H9 (cell line): ENCODE measurements around the gene CSTA. TPM values are rescaled to one million over a fixed set of nuclear protein-coding genes. Genes with fewer than 3 reads are reported as not detected.

Experiments used
- DNase-seq: peaks from one replicate; pipeline ENCODE4 v3.0.0-alpha.2; 2017
- H2AFZ ChIP-seq: one replicate; pipeline ENCODE4 v1.6.1; 2013; ENCODE audit warnings: mild to moderate bottlenecking, low read length, control low read depth, moderate library complexity
- H2AK5ac ChIP-seq: 2 replicates; pipeline ENCODE4 v1.6.1; 2013; ENCODE audit warnings: low read length, control low read depth, mixed read lengths; ENCODE audit not compliant: insufficient read length
- H2BK120ac ChIP-seq: one replicate; pipeline ENCODE4 v1.6.1; 2013; ENCODE audit warnings: low read depth, mild to moderate bottlenecking, low read length, control low read depth, inconsistent platforms; ENCODE audit not compliant: poor library complexity, severe bottlenecking
- H2BK12ac ChIP-seq: 2 replicates; pipeline ENCODE4 v1.6.1; 2013; ENCODE audit warnings: low read length, control low read depth, mixed read lengths, low read depth; ENCODE audit not compliant: insufficient read length
- H2BK15ac ChIP-seq: 2 replicates; pipeline ENCODE4 v1.6.1; 2013; ENCODE audit warnings: low read depth, low read length, control low read depth
- H2BK20ac ChIP-seq: one replicate; pipeline ENCODE4 v1.6.1; 2013; ENCODE audit warnings: low read depth, mild to moderate bottlenecking, low read length, control low read depth, inconsistent platforms; ENCODE audit not compliant: poor library complexity, severe bottlenecking
- H2BK5ac ChIP-seq: 2 replicates; pipeline ENCODE4 v1.6.1; 2013; ENCODE audit warnings: low read length, control low read depth, mixed read lengths; ENCODE audit not compliant: insufficient read length
- H3K14ac ChIP-seq: 2 replicates; pipeline ENCODE4 v1.6.1; 2013; ENCODE audit warnings: low read length, control low read depth; ENCODE audit not compliant: insufficient read depth
- H3K18ac ChIP-seq: 2 replicates; pipeline ENCODE4 v1.6.1; 2013; ENCODE audit warnings: low read depth, mild to moderate bottlenecking, mixed read lengths, low read length, control low read depth; ENCODE audit not compliant: insufficient read length
- H3K23ac ChIP-seq: 2 replicates; pipeline ENCODE4 v1.6.1; 2013; ENCODE audit warnings: low read length, control low read depth, mixed read lengths, low read depth; ENCODE audit not compliant: insufficient read length
- H3K23me2 ChIP-seq: 2 replicates; pipeline ENCODE4 v1.6.1; 2013; ENCODE audit warnings: low read depth, mild to moderate bottlenecking, mixed read lengths, low read length, control low read depth; ENCODE audit not compliant: insufficient read length, poor library complexity, severe bottlenecking
- H3K27ac ChIP-seq: 2 replicates; pipeline ENCODE4 v1.5.1; 2013; ENCODE audit warnings: low read length, control low read depth, mixed read lengths, low read depth; ENCODE audit not compliant: insufficient read length
- H3K27me3 ChIP-seq: 2 replicates; pipeline ENCODE4 v1.6.1; 2013; ENCODE audit warnings: low read length, control low read depth, inconsistent platforms; ENCODE audit not compliant: insufficient read depth
- H3K4ac ChIP-seq: 2 replicates; pipeline ENCODE4 v1.6.1; 2013; ENCODE audit warnings: low read depth, mild to moderate bottlenecking, control low read depth, inconsistent platforms, low read length, moderate library complexity
- H3K4me1 ChIP-seq: 2 replicates; pipeline ENCODE4 v1.6.1; 2013; ENCODE audit warnings: low read length, control low read depth, inconsistent platforms; ENCODE audit not compliant: insufficient read depth
- H3K4me2 ChIP-seq: 2 replicates; pipeline ENCODE4 v1.6.1; 2013; ENCODE audit warnings: low read length, control low read depth, mixed read lengths; ENCODE audit not compliant: insufficient read length, insufficient read depth
- H3K56ac ChIP-seq: 2 replicates; pipeline ENCODE4 v1.6.1; 2013; ENCODE audit warnings: low read depth, mild to moderate bottlenecking, mixed read lengths, low read length, control low read depth; ENCODE audit not compliant: insufficient read length
- H3K79me1 ChIP-seq: 2 replicates; pipeline ENCODE4 v1.6.1; 2013; ENCODE audit warnings: low read depth, mild to moderate bottlenecking, moderate library complexity, low read length, control low read depth, inconsistent platforms; ENCODE audit not compliant: insufficient read depth, poor library complexity, severe bottlenecking
- H3K79me2 ChIP-seq: 2 replicates; pipeline ENCODE4 v1.6.1; 2013; ENCODE audit warnings: low read length, control low read depth, inconsistent platforms; ENCODE audit not compliant: insufficient read depth
- H3K9ac ChIP-seq: 2 replicates; pipeline ENCODE4 v1.6.1; 2013; ENCODE audit warnings: low read length, control low read depth, mixed read lengths; ENCODE audit not compliant: insufficient read length; ENCODE audit errors: extremely low read depth
- H3K9me3 ChIP-seq: one replicate; pipeline ENCODE4 v1.6.1; 2013; ENCODE audit warnings: low read depth, low read length, inconsistent platforms; ENCODE audit not compliant: control insufficient read depth
- H3T11ph ChIP-seq: one replicate; pipeline ENCODE4 v1.6.1; 2013; ENCODE audit warnings: mild to moderate bottlenecking, low read length, control low read depth, inconsistent platforms
- H4K20me1 ChIP-seq: one replicate; pipeline ENCODE4 v1.6.1; 2013; ENCODE audit not compliant: control insufficient read depth, insufficient read length, insufficient read depth
- H4K5ac ChIP-seq: 2 replicates; pipeline ENCODE4 v1.6.1; 2013; ENCODE audit warnings: low read depth, mild to moderate bottlenecking, mixed read lengths, low read length, control low read depth; ENCODE audit not compliant: insufficient read length
- H4K8ac ChIP-seq: replicated peaks from 2 replicates; pipeline ENCODE4 v1.6.1; 2013; ENCODE audit warnings: low read length, control low read depth, mixed read lengths, low read depth; ENCODE audit not compliant: insufficient read length
- H4K91ac ChIP-seq: 2 replicates; pipeline ENCODE4 v1.6.1; 2013; ENCODE audit warnings: low read depth, mild to moderate bottlenecking, moderate library complexity, mixed read lengths, low read length, control low read depth; ENCODE audit not compliant: insufficient read length
- H3K27ac Mint-ChIP-seq, 3 experiments: 2 replicates in 2 of 3; 3 replicates in 1 of 3; pipeline ENCODE4 v1.8.0; 2020 to 2021; ENCODE audit warnings: mixed read lengths in 3 of 3, mild to moderate bottlenecking in 1 of 3, moderate library complexity in 1 of 3
- H3K27me3 Mint-ChIP-seq: 2 replicates; pipeline ENCODE4 v1.8.0; 2021; ENCODE audit warnings: low read depth, mild to moderate bottlenecking, moderate library complexity, mixed read lengths
- H3K36me3 Mint-ChIP-seq, 3 experiments: 2 replicates in 2 of 3; 3 replicates in 1 of 3; pipeline ENCODE4 v1.8.0; 2020 to 2021; ENCODE audit warnings: low read depth in 3 of 3, mixed read lengths in 3 of 3; ENCODE audit not compliant: insufficient read depth in 1 of 3
- H3K4me1 Mint-ChIP-seq, 2 experiments: 2 replicates each; pipeline ENCODE4 v1.8.0; 2020; ENCODE audit warnings: mixed read lengths in 2 of 2
- H3K4me3 Mint-ChIP-seq, 2 experiments: 2 replicates in 1 of 2; 3 replicates in 1 of 2; pipeline ENCODE4 v1.8.0; 2020 to 2021; ENCODE audit warnings: mild to moderate bottlenecking in 2 of 2, mixed read lengths in 2 of 2, moderate library complexity in 1 of 2
- H3K9me3 Mint-ChIP-seq, 2 experiments: 2 replicates in 1 of 2; 3 replicates in 1 of 2; pipeline ENCODE4 v1.8.0; 2020; ENCODE audit warnings: mild to moderate bottlenecking in 2 of 2, mixed read lengths in 2 of 2, moderate library complexity in 1 of 2
- CTCF ChIP-seq: fragments of 200-600 bp; sonication (generic); conservative IDR thresholded peaks from 3 replicates; pipeline ENCODE4 v1.8.0; 2021; ENCODE audit warnings: antibody characterized with exemption, mild to moderate bottlenecking
- WGBS: extraction: QIAGEN DNeasy Blood & Tissue Kit; methylation state at CpG from one replicate; pipeline ENCODE4 v1.1.7; 2013; ENCODE audit warnings: missing lambda C conversion rate, low lambda C conversion rate, mixed read lengths; ENCODE audit not compliant: insufficient read length; ENCODE audit errors: extremely low coverage; 5-methylcytosine and 5-hydroxymethylcytosine counted together
- total RNA-seq: library from RNA; stranded (reverse); gene quantifications from 2 replicates; pipeline ENCODE4 v1.2.1, GENCODE V29; 2021

Gene CSTA
- total RNA-seq, 1 experiment from 2014 or later = not detected

- Histone ChIP-seq H3K79me2 (peaks cover 10% of the 10 kb centered on the region; the same call in 1 of the 2 replicates), H3K4me1 (no peaks in the 10 kb centered on the region), H3K14ac (peak within 1 kb of the TSS; percentile 92; the same call in 1 of the 2 replicates)
Observed at GRCh38 chr3:122382888-122383666, 58.0 kb downstream of the CSTA start, which contains the start of gene MIX23. Gene MIX23 (minus strand): TSS chr3:122383231. CDS start chr3:122383224, 7 bp downstream.

More at GRCh38 chr3:122382888-122383666, 58.0 kb downstream of the CSTA start, which contains the start of gene MIX23:
- H3K4me1 Mint-ChIP-seq = peaks cover 24 to 29% of the 10 kb centered on the region in 2 experiments
- H3K23me2 ChIP-seq = peaks cover 15% of the 10 kb centered on the region
- H3K18ac ChIP-seq = peak within 1 kb of the TSS; percentile 95
- H3K36me3 Mint-ChIP-seq = peaks cover 2 to 13% (median 13%) of the 10 kb centered on the region in 3 experiments; a peak in 4 of 7 replicates
- no peak within 1 kb of the TSS for H3K23ac ChIP-seq
- H3K27ac Mint-ChIP-seq = peak within 1 kb of the TSS; percentile 96 to 99 (median 97)
- no peak for TF ChIP-seq CTCF
- peak within 1 kb of the TSS; percentile 97 for H3K9ac ChIP-seq
- H3K9me3 ChIP-seq = no peaks in the 10 kb centered on the region
- peak within 1 kb of the TSS; percentile 41 for H4K8ac ChIP-seq
- H3K27me3 ChIP-seq = no peaks in the 10 kb centered on the region
- H3K79me1 ChIP-seq = no peaks in the 10 kb centered on the region
- no peak within 1 kb of the TSS for H2BK12ac ChIP-seq
- H3K4ac ChIP-seq = no peak within 1 kb of the TSS; the same call in 1 of the 2 replicates
- peak within 1 kb of the TSS; percentile 14 for H3K27ac ChIP-seq
- no peak within 1 kb of the TSS for H2BK5ac ChIP-seq
- DNase-seq = peak; percentile 89
- H2AK5ac ChIP-seq = no peak within 1 kb of the TSS
- H3K4me2 ChIP-seq = peak within 1 kb of the TSS; percentile 62
- H2BK20ac ChIP-seq = no peak within 1 kb of the TSS
- no CpG with 5 or more reads among the region's 31 CpGs for WGBS
- no peaks in the 10 kb centered on the region for H3K9me3 Mint-ChIP-seq
- no peak within 1 kb of the TSS for H3K56ac ChIP-seq
- peak within 1 kb of the TSS; percentile 88 to 97 for H3K4me3 Mint-ChIP-seq
- H3T11ph ChIP-seq = no peak within 1 kb of the TSS
- H2BK120ac ChIP-seq = no peak within 1 kb of the TSS
- H2AFZ ChIP-seq = peak within 1 kb of the TSS; percentile 96
- no peak within 1 kb of the TSS for H2BK15ac ChIP-seq
- peak within 1 kb of the TSS; percentile 77 for H4K5ac ChIP-seq
- no peaks in the 10 kb centered on the region for H3K27me3 Mint-ChIP-seq
- no peaks in the 10 kb centered on the region for H4K20me1 ChIP-seq
- H4K91ac ChIP-seq = no peak within 1 kb of the TSS
